ENCODE results near the gene CCDC15.

Gene CCDC15

GRCh38 chr11:125078016-125078415 lies 124.0 kb downstream of the CCDC15 start:
- no peaks in the 10 kb centered on the region for H3K27me3 ChIP-seq (ENCODE audit: insufficient read depth, low read length, poor library complexity, severe bottlenecking)
- no peaks in the 10 kb centered on the region for H3K9me3 ChIP-seq (ENCODE audit: insufficient read depth, low read depth, low read length)
- no peaks in the 10 kb centered on the region for H4K20me1 ChIP-seq (ENCODE audit: insufficient read depth, low read length, poor library complexity, severe bottlenecking)
- no peaks in the 10 kb centered on the region for H3K36me3 ChIP-seq (ENCODE audit: insufficient read depth, low read length)
- H3K4me1 ChIP-seq (ENCODE audit: insufficient read depth, low read length, poor library complexity, severe bottlenecking): no peaks in the 10 kb centered on the region
- H3K79me2 ChIP-seq (ENCODE audit: insufficient read depth, low read length): no peaks in the 10 kb centered on the region
- no peak overlapping the region for H2AFZ ChIP-seq (ENCODE audit: low read length)
- H3K4me2 ChIP-seq (ENCODE audit: low read depth, low read length, poor library complexity, severe bottlenecking): no peak overlapping the region
- no peaks in the 10 kb centered on the region for H3F3A ChIP-seq (ENCODE audit: low read depth)
- H3K9ac ChIP-seq (ENCODE audit: low read depth, low read length, poor library complexity, severe bottlenecking): no peak overlapping the region
- H3K9me2 ChIP-seq (replicated peaks; ENCODE audit: low read depth, low read length): no peaks in the 10 kb centered on the region
- no peak overlapping the region for H3K4me3 ChIP-seq (ENCODE audit: low read length, poor library complexity, severe bottlenecking)
- no peak for TF ChIP-seq CTCF (conservative IDR thresholded peaks at IDR 0.05; ENCODE audit: low read length)
- TF ChIP-seq EZH2phosphoT487 (IDR thresholded peaks at IDR 0.05; ENCODE audit: borderline replicate concordance): no peak

GRCh38 chr11:125078516-125079140 lies 124.6 kb downstream of the CCDC15 start:
- H3K79me2 ChIP-seq (ENCODE audit: insufficient read depth, low read length): no peaks in the 10 kb centered on the region
- H3K36me3 ChIP-seq (ENCODE audit: insufficient read depth, low read length): no peaks in the 10 kb centered on the region
- no peak overlapping the region for H3K9ac ChIP-seq (ENCODE audit: low read depth, low read length, poor library complexity, severe bottlenecking)
- H3K4me3 ChIP-seq (ENCODE audit: low read length, poor library complexity, severe bottlenecking): no peak overlapping the region
- H3K27me3 ChIP-seq (ENCODE audit: insufficient read depth, low read length, poor library complexity, severe bottlenecking): no peaks in the 10 kb centered on the region
- H3K9me2 ChIP-seq (replicated peaks; ENCODE audit: low read depth, low read length): no peaks in the 10 kb centered on the region
- H4K20me1 ChIP-seq (ENCODE audit: insufficient read depth, low read length, poor library complexity, severe bottlenecking): no peaks in the 10 kb centered on the region
- H3K4me2 ChIP-seq (ENCODE audit: low read depth, low read length, poor library complexity, severe bottlenecking): no peak overlapping the region
- H3K4me1 ChIP-seq (ENCODE audit: insufficient read depth, low read length, poor library complexity, severe bottlenecking): no peaks in the 10 kb centered on the region
- no peak for TF ChIP-seq CTCF (conservative IDR thresholded peaks at IDR 0.05; ENCODE audit: low read length)
- no peak for TF ChIP-seq EZH2phosphoT487 (IDR thresholded peaks at IDR 0.05; ENCODE audit: borderline replicate concordance)
- H3F3A ChIP-seq (ENCODE audit: low read depth): no peaks in the 10 kb centered on the region
- H3K9me3 ChIP-seq (ENCODE audit: insufficient read depth, low read depth, low read length): no peaks in the 10 kb centered on the region
- no peak overlapping the region for H2AFZ ChIP-seq (ENCODE audit: low read length)

GRCh38 chr11:125079151-125079877 lies 125.3 kb downstream of the CCDC15 start:
- Histone ChIP-seq H2AFZ (ENCODE audit: low read length) (no peak overlapping the region), H3F3A (ENCODE audit: low read depth) (no peaks in the 10 kb centered on the region), H4K20me1 (ENCODE audit: insufficient read depth, low read length, poor library complexity, severe bottlenecking) (no peaks in the 10 kb centered on the region), H3K4me2 (ENCODE audit: low read depth, low read length, poor library complexity, severe bottlenecking) (no peak overlapping the region), H3K36me3 (ENCODE audit: insufficient read depth, low read length) (no peaks in the 10 kb centered on the region), H3K27me3 (ENCODE audit: insufficient read depth, low read length, poor library complexity, severe bottlenecking) (no peaks in the 10 kb centered on the region), H3K9me3 (ENCODE audit: insufficient read depth, low read depth, low read length) (no peaks in the 10 kb centered on the region), H3K79me2 (ENCODE audit: insufficient read depth, low read length) (no peaks in the 10 kb centered on the region), H3K4me1 (ENCODE audit: insufficient read depth, low read length, poor library complexity, severe bottlenecking) (no peaks in the 10 kb centered on the region), H3K9me2 (replicated peaks; ENCODE audit: low read depth, low read length) (no peaks in the 10 kb centered on the region), H3K9ac (ENCODE audit: low read depth, low read length, poor library complexity, severe bottlenecking) (no peak overlapping the region), H3K4me3 (ENCODE audit: low read length, poor library complexity, severe bottlenecking) (no peak overlapping the region)
- TF ChIP-seq EZH2phosphoT487 (IDR thresholded peaks at IDR 0.05; ENCODE audit: borderline replicate concordance) (no peak), CTCF (conservative IDR thresholded peaks at IDR 0.05; ENCODE audit: low read length) (no peak)

All from Loucy (cell line).